Left renal cortex interstitium (tissue), 4 donors: ENCODE results near the gene MBOAT7. TPM values are rescaled to one million over a fixed set of nuclear protein-coding genes. Genes with fewer than 3 reads are reported as not detected.
"Not testable (repeated sequence)": the region's sequence is repeated elsewhere in the genome, so short reads cannot be mapped to it uniquely, and the experiment has no call there.

Experiments
- DNase-seq, 4 donors: peaks; one replicate each; pipeline ENCODE4 v3.0.0-alpha.2; 2013; ENCODE audit warnings: low read depth in 4 of 4, low spot score in 2 of 4, missing footprints in 1 of 4
- polyA plus RNA-seq, 4 donors: library from polyadenylated mRNA; unstranded; fragments of 120-200 nt; gene quantifications; one replicate each; pipeline ENCODE4 v1.2.1, GENCODE V29; 2013; ENCODE audit not compliant: insufficient read length in 4 of 4

MBOAT7 gene, protein sequence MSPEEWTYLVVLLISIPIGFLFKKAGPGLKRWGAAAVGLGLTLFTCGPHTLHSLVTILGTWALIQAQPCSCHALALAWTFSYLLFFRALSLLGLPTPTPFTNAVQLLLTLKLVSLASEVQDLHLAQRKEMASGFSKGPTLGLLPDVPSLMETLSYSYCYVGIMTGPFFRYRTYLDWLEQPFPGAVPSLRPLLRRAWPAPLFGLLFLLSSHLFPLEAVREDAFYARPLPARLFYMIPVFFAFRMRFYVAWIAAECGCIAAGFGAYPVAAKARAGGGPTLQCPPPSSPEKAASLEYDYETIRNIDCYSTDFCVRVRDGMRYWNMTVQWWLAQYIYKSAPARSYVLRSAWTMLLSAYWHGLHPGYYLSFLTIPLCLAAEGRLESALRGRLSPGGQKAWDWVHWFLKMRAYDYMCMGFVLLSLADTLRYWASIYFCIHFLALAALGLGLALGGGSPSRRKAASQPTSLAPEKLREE
- polyA plus RNA-seq = 10 to 100 TPM; 48.8 to 93.3 (median 80.8) TPM

DNA sequence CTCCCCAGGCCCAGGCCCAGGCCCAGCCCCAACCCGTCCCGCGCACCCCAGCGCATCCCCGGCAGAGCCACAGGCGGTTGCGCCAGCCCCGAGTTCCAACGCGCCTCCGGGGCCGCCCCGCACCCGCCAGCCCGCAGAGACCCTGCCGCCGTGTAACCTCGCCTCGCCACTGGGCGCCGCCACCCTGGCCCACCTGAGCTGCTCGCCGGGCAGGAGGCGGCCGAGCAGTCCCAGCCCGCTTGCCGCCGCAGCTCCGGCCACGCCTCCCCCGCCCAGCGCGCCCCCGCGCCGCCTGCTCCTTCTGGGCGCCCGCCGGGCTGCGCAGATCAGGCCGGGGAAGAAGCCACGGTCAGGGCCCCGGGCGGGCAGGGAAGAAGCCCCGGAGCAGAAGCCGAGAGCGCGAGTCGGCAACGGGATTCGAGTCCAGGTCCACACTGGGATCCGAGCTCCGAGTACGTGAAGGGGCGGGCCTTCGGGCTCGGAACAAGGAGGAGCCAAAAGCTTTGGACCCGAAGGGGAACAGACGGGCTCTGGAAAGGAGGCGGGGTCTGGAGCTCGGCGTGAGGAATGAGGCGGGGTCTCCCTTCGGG, at the start of gene MBOAT7:
TSS of gene MBOAT7 (minus strand) at position 436 of the 590 bp plus-strand sequence. CDS start 1,072 bp downstream, outside the sequence.
- no peak for DNase-seq

DNA sequence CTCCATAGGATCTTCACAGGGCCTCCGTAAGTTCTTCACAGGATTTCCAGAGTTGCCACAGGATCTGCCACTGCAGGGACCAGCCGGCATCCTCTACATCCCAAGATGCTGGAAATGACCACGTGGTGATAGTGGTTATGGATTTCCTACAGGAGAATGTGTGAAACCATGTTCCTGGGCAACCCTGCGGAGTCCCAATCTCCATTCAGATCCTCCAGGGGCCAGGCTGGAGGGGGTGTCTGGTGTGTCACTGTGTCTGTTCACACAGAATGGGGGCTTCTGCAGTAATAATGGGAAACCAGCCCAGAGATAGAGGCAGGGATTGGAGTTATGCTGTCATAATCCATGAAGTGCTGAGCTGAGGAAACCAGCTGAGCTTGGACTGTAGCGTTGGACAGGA, 44.6 kb upstream of the MBOAT7 start:
- no peak for DNase-seq

DNA sequence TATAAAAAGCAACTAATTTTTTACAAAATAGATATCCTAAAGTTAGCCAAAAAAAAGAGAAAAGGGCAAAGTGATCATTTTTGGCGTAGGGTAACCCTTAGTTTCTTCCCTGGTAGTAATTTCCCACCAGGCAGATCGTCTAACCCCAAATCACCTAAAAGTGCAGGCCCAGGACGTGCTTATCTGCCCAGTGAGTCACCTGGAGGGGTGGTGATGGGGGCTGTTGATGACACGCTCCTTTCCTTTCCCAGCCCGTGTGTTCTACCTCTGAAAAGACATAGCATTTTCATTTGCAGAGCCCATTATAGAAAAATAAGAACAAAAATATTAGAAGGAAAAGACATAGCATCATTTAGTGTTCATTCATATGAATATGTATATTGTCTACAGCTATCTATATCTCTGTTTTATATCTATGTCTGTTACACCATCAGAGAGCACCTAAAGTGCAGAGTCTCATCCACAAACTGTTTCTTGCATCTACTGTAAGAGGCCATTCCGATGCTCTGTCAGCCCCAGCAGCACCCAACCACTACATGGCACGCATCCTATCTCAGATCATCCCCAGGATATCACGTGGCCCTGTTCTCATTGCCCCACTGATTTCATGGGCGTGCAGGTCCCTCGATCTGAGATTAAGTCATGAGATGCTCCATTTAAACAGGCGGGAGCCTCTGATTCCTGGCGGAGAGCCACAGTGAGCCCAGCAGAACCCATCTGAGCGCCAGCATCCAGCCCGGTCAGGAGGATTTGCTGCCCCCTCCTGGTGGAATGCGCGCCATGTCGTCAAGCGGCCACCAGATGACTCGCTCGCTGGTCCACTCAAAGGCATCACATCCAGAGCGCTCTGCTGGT, 41.9 kb upstream of the MBOAT7 start:
- peak in 3 of 4 donors; percentile 51 to 73 (median 58) for DNase-seq

DNA sequence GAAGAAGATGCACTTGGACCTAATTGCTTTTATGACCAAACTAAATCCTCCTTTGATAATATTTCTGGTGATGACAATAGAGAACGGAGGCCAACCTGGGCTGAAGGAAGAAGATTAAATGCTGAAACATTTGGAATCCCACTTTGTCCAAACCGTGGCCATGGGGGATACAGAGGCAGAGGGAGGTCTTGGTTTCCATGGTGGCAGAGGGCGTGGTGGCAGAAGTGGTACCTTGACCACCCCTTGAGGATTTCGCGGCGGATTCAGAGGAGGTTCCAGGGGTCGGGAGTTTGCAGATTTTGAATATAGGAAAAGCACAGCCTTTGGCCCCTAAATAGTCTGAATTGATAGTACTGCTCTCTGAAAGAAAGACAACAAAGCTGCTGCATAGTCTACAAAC, 40.7 kb upstream of the MBOAT7 start:
- no peak for DNase-seq

DNA sequence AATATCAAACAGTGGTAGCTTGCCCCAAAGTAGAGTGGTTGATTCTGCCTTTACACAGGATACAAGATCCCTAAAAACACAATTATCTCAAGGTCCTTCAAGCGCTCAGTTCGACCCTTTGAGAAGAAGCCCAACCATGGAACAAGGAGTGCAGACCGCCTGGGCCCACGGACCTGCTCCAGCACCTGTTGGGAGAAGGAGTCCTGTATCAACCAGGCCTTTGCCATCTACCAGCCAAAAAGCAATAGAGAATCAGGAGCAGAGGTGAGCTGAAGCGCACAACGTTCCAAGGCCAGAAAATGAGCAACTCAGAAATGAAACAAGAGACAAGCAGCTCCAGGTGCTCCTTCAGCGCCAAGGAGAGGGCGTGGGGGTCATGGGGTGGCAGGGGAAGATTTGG, 39.8 kb upstream of the MBOAT7 start:
- DNase-seq = no peak

DNA sequence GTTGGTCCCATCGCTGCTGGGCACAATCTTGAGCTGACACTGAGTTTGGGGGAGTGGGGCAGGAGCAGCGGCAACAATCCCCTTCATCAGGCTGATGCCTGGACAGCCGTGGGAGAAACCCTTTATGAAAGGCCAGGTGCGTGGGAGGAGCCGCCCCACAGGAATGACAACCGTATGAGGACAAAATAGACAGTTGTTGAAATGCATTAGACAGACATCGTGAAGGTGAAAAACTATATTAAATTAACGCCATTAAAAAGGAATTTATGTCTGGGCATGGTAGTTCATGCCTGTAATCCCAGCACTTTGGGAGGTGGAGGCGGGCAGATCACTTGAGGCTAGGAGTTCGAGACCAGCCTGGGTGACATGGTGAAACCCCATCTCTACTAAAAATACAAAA, 35.2 kb upstream of the MBOAT7 start:
- not testable (repeated sequence) for DNase-seq

DNA sequence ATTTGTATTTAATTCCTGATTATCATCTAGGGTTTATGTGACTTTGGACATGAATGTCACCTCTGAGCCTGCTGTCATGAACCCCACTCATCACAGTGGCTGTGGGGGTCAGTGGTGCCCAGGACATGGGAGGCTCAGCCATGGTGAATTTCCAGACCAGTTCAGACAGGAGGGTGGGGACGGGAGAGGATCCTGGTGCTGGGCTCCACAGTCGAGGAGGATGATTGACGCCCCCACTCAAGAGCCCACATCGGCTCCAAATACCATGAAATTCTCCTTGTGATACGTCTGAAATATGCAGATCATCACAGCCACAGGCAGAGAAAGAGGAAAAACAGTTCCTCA, 34.5 kb upstream of the MBOAT7 start:
- not testable (repeated sequence) for DNase-seq

DNA sequence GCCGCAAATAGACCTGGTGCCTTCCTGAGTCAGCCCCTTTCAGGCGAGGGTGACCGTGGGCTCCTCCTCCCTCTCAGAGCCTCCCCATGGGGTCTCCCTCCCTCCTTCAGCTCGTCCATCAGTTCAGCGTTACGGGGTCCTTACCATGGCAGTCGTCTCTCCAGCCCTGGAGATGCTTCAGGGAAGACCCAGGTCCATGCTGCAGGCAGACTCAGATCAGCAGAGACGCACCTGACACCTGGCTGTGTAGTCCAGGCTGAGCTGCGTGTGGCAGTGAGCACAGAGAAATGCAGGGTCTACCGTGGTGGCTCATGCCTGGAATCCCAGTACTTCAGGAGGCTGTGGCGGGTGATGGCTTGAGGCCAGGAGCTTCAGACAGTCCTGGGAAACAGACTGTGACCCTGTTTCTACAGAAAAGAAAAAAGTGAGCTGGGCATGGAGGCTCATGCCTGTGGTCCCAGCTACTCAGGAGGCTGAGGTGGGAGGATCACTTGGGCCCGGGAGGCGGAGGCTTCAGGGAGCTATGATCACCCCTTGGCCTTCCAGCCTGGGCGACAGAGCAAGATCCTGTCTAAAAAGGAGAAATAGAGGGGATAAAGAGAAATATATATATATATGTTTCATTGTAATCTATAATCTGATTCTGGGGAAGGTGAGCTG, 34.0 kb upstream of the MBOAT7 start:
- DNase-seq = not testable (repeated sequence)

DNA sequence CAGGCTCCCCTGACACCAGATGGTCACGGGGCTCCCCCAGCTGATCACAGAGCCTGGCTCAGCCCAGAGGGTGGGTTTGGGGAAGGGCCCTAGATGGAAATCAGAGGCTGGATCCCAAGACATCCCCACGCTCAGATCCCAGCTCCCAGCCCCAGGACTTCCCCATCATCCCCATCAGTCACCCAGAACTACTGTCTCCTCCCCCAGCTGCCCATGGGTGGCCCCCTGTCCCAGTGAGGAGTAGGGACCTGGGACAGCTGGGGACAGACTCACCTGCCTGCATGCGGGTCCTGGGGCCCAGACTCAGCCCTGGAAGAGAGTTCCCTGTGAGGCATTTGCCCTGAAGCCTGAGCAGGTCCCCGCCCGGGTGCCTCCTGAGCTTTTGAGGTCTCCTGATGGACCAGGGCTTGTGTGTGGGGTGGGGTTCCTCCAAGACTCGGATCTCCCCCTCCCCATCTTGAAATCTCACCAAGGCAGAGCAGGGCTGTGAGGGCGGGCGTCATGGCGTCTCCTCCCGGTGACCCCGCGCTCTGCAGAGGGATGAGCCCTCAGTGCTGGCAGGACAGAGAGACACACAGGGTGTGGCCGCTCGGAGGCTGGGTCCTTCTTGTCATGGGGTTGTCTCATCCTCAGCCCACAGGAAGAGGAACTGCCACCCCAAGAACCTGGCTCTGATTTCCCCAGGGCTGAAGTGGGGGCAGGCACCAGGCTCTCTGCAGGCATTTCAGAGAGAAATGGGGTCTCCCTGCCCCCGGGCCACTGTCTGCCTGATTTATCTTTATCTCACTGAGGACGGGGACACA, 33.3 kb upstream of the MBOAT7 start, which contains the start of gene LILRB3:
TSS of gene LILRB3 (minus strand) at position 534 of the 803 bp plus-strand sequence. CDS start at position 503, 31 bp downstream.
- not testable (repeated sequence) for DNase-seq

DNA sequence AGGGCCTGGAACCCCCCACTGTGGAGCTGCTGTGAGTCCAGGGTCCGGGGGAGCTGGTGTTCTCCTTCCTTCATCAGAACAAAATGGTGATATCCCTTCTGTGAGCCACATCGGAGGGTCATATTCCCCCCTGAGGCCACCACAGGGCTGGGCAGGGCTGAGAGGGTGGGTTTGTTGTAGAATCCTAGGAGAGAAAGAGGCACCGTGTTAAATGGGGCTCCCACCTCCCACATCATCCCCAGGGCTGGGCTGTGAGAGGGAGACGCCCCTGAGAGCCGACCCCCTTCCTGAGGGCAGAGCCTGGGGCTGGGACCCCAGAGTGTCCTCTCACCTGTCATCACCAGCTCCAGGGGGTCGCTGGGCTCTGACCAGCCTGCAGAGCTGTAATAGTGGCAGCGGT, 32.6 kb upstream of the MBOAT7 start:
- not testable (repeated sequence) for DNase-seq

DNA sequence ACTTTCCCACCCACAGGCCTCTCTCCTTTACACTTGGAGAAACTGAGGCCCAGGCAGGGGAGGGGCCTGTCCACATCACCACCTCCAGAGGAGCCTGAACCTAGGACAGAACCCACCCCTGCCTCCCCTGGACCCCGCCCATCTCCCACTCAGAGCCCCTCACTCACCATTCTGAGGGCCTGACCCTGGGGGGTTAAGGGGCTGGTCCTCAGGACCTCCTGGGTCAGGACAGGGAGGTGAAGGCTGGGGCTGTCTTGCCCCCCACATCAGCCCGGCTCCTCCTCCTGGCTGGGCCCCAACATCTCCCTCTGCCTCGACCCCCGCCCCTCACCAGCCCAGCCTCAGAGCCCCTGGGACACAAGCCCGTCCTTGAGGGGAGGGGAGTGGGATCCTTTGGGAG, 30.3 kb upstream of the MBOAT7 start:
- not testable (repeated sequence) for DNase-seq

DNA sequence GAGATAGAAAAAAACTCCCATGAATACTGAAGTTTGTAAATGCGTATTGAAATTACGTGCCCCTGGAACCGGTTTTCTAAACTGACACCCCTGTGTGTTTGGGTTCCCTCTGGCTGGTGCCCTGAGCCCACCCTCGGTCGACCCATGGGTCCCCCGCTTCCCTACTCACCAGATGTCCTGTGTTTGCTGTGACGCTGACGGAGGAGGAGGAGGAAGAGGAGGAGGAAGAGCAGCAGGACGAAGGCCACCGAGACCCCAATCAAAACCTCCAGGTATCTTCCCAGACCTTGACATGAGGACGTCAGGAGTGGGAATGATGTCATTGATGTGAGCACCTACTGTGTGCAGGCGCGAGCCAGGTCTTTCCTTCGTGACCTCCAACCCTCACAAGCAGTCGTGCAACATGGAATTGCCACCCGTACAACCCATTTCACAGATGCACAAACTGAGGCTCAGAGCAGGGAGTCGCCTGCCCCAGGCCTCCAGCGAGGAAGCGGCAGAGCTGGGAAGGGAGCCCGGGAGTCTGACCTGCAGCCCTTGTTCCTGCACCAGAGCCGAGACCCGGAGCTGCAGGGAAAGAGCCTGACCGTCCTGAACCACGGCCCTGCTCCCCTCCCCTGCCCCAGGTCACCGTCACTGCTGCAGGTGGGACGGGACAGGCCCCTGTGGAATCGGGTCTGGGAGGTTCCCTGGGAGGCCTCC, 29.7 kb upstream of the MBOAT7 start:
- DNase-seq = no peak

DNA sequence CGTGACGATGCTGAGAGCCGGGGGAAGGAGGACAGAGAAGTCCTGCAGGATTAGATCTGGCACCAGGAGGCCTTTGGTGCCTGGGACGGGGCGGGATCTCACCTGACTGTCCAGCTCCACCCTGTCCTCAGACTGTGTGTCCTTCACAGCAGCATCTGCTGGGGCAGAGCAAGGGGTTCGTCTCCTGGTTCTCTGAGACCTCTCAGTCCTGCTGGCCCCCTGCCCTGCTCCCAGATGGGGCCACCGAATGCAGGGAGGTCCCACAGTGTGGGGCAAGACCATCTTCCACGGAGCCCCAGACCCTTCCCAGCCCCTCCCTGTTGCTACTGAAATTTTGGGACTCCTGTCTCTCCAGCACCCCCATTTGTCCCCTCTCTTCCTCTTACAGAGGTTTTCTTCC, 28.9 kb upstream of the MBOAT7 start:
- no peak for DNase-seq

DNA sequence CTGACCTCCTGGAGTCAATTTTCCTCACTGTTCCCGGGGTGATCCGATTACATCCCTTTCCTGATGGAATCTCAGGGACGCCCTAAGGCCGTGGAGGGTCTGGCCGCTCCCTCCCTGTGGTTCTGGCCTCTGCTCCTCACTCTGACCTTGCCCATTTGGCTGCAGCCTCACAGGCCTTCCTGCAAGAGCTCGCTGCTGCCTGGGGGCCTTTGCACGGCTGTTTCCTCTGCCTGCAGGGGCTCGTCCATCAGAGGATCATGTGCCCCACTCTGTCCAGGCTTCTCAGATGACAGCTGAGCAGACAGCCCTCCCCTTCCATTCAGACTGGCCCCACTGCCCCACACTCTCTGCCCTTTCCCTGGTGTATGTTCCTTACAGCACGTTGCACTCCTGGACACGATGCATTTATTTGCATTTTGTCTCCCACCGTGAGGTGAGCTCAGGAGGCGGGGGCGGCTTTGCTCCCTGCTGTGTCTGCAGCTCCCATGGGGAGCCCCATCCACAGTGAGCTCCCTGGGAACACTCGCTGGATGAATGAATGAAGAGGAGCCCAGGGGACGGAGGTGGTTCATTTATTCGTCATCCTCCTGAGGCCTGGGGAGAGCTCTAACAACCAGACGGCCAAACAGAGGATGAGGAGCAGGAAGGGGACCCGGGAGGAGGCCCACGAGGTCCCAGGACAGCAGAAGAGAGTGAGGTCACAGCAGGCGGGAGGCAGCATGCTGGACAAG, 28.3 kb upstream of the MBOAT7 start:
- DNase-seq = not testable (repeated sequence)

DNA sequence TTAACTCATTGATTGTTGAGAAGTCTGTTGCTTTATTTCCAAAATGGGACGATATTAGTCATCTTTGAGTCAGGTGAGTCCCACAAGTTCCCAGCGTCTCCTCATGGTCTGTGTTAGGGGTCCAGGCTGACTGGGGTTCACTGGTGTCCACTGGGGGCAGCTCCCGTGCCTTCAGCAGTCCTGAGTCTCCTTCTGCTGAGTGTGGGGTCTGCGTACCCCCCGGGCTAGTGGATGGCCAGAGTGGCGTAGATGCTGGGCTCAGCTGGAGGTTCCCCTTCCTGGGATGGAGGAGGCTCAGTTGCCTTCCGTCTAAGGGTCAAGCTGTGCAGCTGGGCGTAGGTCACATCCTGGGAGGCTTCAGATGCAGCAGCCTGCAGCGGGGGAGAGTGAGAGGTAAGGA, 27.5 kb upstream of the MBOAT7 start:
- DNase-seq = no peak

DNA sequence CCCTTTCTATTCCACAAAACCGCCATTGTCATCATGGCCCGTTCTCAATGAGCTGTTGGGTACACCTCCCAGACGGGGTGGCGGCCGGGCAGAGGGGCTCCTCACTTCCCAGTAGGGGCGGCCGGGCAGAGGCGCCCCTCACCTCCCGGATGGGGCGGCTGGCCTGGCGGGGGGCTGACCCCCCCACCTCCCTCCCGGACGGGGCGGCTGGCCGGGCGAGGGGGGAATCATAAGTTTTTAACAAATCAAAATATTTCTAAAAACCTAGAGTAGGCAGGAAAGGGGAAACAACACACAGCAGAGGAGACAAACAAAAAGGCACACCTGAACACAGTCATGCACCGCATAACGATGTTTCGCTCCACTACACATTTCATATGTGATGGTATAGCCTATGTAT, 25.4 kb upstream of the MBOAT7 start:
- DNase-seq = not testable (repeated sequence)

DNA sequence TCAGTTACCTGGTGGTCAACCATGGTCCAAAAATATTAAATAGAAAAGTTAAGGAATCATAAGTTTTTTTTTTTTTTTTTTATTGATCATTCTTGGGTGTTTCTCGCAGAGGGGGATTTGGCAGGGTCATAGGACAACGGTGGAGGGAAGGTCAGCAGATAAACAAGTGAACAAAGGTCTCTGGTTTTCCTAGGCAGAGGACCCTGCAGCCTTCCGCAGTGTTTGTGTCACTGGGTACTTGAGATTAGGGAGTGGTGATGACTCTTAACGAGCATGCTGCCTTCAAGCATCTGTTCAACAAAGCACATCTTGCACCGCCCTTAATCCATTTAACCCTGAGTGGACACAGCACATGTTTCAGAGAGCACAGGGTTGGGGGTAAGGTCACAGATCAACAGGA, 24.8 kb upstream of the MBOAT7 start:
- DNase-seq = not testable (repeated sequence)

DNA sequence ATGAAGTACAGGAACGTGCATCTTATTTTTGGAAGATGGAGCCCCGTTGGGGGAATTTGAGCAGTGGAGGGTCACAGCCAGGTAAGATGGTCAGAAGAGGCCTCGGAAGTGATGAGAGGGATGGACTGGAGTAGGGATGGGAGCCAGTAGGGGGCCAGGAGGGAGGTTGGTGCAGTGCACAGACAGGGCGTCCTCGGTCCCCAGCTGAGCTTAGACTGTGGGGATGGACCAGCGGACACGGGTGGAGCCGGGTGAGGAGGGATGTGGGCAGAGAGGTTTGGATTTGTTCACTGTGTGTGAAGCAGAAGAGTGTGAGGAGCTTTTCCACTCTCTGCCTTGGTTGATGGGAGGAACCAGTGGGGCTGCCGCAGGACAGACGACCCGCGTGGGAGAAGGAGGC, 21.9 kb upstream of the MBOAT7 start:
- no peak for DNase-seq
